IPS DF 6.9 (cell line): ENCODE measurements around the gene ACOT9.
A peak's percentile ranks its signal among the peaks of the same experiment; 100 is the strongest.
"Not testable (repeated sequence)": the region's sequence is repeated elsewhere in the genome, so short reads cannot be mapped to it uniquely, and the experiment has no call there.

Source experiments
- DNase-seq: peaks from one replicate; pipeline ENCODE4 v3.0.0-alpha.2; 2013; ENCODE audit warnings: low read depth, low spot score
- H3K27ac ChIP-seq: one replicate; pipeline ENCODE4 v1.5.1; 2013; ENCODE audit warnings: low read length, control low read depth
- H3K27me3 ChIP-seq: 2 replicates; pipeline ENCODE4 v1.6.1; 2013; ENCODE audit warnings: mild to moderate bottlenecking, low read length; ENCODE audit not compliant: control insufficient read depth, insufficient read depth
- H3K36me3 ChIP-seq: 2 replicates; pipeline ENCODE4 v1.6.1; 2013; ENCODE audit warnings: low read length; ENCODE audit not compliant: control insufficient read depth, insufficient read depth
- H3K4me1 ChIP-seq: 2 replicates; pipeline ENCODE4 v1.6.1; 2013; ENCODE audit warnings: low read length; ENCODE audit not compliant: control insufficient read depth, insufficient read depth
- H3K4me3 ChIP-seq: 2 replicates; pipeline ENCODE4 v1.5.1; 2013; ENCODE audit warnings: mild to moderate bottlenecking, low read length
- H3K9me3 ChIP-seq: 2 replicates; pipeline ENCODE4 v1.6.1; 2013; ENCODE audit warnings: low read length, inconsistent platforms; ENCODE audit not compliant: control insufficient read depth, insufficient read depth
- WGBS: extraction: QIAGEN DNeasy Blood & Tissue Kit; methylation state at CpG from one replicate; pipeline ENCODE4 v1.1.7; 2013; ENCODE audit warnings: mixed read lengths, missing lambda C conversion rate; ENCODE audit not compliant: insufficient read length, insufficient coverage; 5-methylcytosine and 5-hydroxymethylcytosine counted together

Gene ACOT9

DNA sequence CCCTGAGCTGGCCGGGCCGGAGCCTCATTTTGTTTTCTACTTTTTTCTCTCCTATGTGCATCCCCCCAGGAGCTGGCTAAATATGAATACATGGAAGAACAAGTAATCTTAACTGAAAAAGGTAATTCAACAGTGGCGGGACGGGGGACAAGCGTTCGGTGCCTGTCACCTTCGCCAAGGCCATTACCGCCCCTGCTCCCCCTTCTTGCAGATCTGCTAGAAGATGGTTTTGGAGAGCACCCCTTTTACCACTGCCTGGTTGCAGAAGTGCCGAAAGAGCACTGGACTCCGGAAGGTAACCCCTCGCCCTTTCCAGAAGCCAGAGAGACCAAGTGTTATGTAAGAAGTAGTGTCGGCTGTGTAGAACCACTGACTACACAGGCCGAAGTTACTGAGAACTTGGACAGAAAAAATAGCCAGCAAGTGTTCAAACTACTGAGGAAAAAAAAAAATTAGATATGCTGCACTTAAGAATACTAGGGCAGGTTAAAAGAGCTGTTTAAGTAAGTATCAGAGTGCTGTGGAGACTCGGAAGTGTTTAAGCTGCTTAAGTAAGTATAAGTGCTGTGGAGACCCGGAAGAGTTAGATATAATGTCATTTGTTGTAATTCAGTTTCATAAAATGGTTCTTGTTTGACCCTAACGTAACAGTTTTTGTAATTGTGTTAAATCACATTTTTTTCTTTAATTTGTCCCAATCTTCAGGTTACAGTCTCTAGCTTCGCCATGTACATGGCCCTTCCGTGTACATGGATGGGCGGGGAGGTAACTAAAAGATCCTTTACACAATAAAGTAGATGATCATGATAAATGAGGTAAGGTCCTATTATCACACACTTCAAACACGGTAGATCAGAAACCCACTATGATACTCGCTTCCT, 40.8 kb upstream of the ACOT9 start:
- H3K9me3 ChIP-seq = no peaks in the 10 kb centered on the region
- H3K36me3 ChIP-seq = no peaks in the 10 kb centered on the region
- no peaks in the 10 kb centered on the region for H3K4me1 ChIP-seq
- no peaks in the 10 kb centered on the region for H3K27me3 ChIP-seq
- no peak for DNase-seq
- no CpG with 5 or more reads among the region's 21 CpGs for WGBS
- peak overlapping the region; percentile 61; the same call in 1 of the 2 replicates for H3K4me3 ChIP-seq
- no peak overlapping the region for H3K27ac ChIP-seq

DNA sequence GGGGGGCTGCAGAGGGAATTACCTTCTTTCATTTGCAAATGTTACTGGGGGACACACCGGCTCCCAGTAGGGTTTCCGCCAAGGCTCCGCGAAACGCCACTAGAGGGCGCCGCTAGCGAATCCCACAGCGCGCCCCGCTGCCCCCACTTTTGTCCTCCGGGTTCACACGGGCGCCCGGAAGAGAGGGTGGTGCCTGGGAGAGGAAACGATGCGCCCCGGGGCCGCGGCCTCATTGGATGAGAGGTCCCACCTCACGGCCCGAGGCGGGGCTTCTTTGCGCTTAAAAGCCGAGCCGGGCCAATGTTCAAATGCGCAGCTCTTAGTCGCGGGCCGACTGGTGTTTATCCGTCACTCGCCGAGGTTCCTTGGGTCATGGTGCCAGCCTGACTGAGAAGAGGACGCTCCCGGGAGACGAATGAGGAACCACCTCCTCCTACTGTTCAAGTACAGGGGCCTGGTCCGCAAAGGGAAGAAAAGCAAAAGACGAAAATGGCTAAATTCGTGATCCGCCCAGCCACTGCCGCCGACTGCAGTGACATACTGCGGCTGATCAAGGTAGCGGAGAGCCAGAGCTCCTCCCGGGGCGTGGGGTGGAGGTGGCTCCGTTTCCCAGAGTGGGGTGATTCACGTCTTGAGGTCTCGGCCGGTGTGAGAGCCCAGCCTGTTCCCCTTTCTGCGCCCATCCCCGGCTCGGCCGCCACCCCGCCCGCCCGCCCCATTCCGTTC, 40.0 kb upstream of the ACOT9 start, which contains the start of gene SAT1:
TSS of gene SAT1 (plus strand) at position 311 of the 726 bp plus-strand sequence. CDS start at position 490, 179 bp downstream.
- Histone ChIP-seq H3K9me3 (no peaks in the 10 kb centered on the region), H3K36me3 (no peaks in the 10 kb centered on the region), H3K27ac (no peak within 1 kb of the TSS), H3K4me1 (no peaks in the 10 kb centered on the region), H3K27me3 (no peaks in the 10 kb centered on the region), H3K4me3 (peak within 1 kb of the TSS; percentile 61)
- WGBS = no CpG with 5 or more reads among the region's 58 CpGs
- DNase-seq = peak; percentile 48

DNA sequence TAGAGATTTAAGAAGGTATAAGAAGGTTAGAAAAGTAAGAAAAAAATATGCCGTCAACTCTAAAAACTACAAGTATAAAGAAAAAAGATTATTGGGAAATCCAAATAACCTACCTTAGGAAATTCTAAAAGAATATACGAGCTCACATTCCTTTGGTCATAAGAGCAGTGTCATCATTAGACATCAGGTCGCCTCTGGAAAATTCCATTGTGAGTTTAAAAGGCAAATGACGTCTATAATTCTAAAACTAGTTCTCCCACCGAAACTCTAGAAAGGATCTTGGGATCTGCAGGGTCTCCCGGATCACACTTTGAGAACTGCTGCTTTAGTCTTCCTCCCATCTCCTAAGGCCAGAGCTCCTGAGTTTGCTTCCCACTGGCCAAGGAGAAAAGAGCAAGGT, 39.4 kb upstream of the ACOT9 start:
- no peak for DNase-seq
- H3K27ac ChIP-seq = no peak overlapping the region

DNA sequence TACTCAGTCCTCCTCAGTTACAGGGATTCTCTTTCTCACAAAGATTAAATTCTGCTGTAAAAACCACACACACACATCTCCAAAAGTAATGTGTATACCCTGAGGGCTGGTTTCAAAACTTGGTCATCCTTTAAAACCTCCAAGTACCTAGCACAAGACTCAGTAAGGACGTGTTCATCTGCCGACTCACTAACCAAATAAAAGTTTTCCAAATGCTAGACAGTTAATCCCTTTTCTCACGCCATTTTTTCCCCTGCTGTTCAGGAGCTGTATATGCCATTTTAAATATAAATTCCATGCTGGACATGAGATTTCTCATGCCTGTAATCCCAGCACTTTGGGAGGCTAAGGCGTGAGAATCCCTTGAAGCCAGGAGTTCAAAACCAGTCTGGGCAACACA, 35.9 kb upstream of the ACOT9 start:
- Histone ChIP-seq H3K27ac (no peak overlapping the region), H3K4me1 (no peaks in the 10 kb centered on the region), H3K9me3 (no peaks in the 10 kb centered on the region), H3K4me3 (no peak overlapping the region), H3K36me3 (no peaks in the 10 kb centered on the region), H3K27me3 (no peaks in the 10 kb centered on the region)
- DNase-seq = no peak
- no CpG with 5 or more reads among the region's 4 CpGs for WGBS

More for the DNA sequence above, 39.4 kb upstream of the ACOT9 start:
- Histone ChIP-seq H3K9me3 (no peaks in the 10 kb centered on the region), H3K27me3 (no peaks in the 10 kb centered on the region), H3K4me3 (no peak overlapping the region), H3K4me1 (no peaks in the 10 kb centered on the region), H3K36me3 (no peaks in the 10 kb centered on the region)
- whole genome bisulfite sequencing = no CpG with 5 or more reads among the region's 6 CpGs

DNA sequence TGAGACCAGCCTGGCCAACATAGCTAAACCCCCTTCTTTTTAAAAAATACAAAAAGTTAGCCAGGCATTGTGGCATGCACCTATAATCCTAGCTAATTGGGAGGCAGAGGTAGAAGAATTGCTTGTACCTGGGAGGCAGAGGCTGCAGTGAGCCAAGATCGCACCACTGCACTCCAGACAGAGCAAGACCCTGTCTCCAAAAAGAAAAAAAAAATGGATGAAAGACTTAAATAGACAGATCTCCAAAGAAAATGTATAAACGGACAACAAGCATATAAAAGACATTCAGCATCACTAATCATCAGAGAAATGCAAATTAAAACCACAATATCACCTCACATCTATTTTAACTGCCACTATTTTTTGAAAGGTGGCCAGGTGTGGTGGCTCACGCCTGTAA, 33.3 kb upstream of the ACOT9 start:
- Histone ChIP-seq H3K36me3 (no peaks in the 10 kb centered on the region), H3K4me3 (no peak overlapping the region), H3K4me1 (no peaks in the 10 kb centered on the region), H3K27me3 (no peaks in the 10 kb centered on the region), H3K9me3 (no peaks in the 10 kb centered on the region), H3K27ac (no peak overlapping the region)
- WGBS = no CpG with 5 or more reads among the region's 3 CpGs
- no peak for DNase-seq

DNA sequence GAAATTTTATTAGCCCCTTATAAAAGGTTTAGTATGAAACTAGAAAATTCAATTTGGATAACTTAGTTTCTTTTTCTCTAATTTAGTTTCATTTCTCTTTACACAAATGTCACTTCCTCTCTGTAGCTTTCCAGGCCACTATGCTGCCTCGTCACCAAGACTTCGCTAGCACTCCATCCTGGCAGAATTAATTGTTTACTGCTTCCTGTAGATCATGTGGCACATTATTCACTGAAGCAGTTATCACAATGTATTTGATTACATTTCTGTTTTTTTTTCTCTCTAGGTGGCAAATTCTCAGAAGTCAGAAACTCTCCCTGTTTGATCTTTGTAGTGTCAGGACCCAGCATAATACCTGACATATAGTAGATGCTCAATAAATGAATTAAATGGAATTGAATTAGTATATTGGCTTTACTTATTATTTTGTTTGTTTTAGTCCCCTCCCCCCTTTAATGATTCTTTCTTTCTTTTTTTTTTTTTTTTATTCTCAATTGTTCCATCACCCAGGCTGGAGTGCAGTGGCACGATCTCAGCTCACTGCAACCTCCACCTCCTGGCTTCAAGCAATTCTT, 30.6 kb upstream of the ACOT9 start:
- no peak overlapping the region for H3K4me3 ChIP-seq
- no peaks in the 10 kb centered on the region for H3K27me3 ChIP-seq
- H3K36me3 ChIP-seq = no peaks in the 10 kb centered on the region
- no peak for DNase-seq
- no CpG with 5 or more reads among the region's 3 CpGs for WGBS
- H3K9me3 ChIP-seq = no peaks in the 10 kb centered on the region
- H3K4me1 ChIP-seq = no peaks in the 10 kb centered on the region
- no peak overlapping the region for H3K27ac ChIP-seq

DNA sequence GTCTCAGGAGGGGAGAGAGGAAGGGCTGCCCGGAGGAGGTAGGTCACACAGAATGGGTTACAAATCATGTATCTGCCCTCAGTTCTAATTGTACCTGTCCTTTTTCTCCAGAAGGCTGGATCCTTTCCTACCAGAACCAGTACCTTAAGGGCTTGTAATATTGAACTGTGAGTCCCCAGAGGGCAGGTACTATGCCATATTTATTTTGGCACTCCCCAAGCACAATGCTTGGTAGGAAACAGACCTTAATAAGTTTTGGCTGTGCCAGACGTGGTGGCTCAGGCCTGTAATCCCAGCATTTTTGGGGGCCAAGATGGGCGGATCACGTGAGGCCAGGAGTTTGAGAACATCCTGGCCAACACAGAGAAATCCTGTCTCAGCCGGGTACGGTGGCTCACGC, 28.0 kb upstream of the ACOT9 start:
- not testable (repeated sequence) for H3K27me3 ChIP-seq, DNase-seq, H3K4me1 ChIP-seq, H3K4me3 ChIP-seq, H3K9me3 ChIP-seq, H3K36me3 ChIP-seq, H3K27ac ChIP-seq
- WGBS = no CpG with 5 or more reads among the region's 7 CpGs

DNA sequence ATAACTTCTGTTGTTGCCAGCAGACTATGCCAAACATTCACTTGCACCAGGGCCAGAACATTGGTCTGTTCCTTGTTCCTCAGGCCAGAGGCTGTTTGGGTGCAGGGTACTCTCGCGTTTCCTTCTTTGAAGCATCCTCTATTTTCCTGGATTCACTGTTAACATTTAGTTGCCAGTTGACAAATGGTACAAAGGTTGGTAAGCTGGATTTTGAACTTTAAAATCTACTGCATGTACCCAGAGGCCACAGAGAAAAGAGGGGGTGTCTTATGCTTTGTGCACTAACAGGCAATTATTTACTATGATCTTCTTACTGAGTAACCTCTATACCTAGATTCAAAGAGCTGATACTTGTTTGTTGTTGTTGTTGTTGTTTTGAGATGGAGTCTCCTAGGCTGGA, 27.1 kb upstream of the ACOT9 start:
- Histone ChIP-seq H3K36me3 (no peaks in the 10 kb centered on the region), H3K4me1 (no peaks in the 10 kb centered on the region), H3K4me3 (no peak overlapping the region), H3K27ac (no peak overlapping the region), H3K9me3 (no peaks in the 10 kb centered on the region), H3K27me3 (no peaks in the 10 kb centered on the region)
- whole genome bisulfite sequencing = no CpG with 5 or more reads among the region's 2 CpGs
- DNase-seq = no peak

DNA sequence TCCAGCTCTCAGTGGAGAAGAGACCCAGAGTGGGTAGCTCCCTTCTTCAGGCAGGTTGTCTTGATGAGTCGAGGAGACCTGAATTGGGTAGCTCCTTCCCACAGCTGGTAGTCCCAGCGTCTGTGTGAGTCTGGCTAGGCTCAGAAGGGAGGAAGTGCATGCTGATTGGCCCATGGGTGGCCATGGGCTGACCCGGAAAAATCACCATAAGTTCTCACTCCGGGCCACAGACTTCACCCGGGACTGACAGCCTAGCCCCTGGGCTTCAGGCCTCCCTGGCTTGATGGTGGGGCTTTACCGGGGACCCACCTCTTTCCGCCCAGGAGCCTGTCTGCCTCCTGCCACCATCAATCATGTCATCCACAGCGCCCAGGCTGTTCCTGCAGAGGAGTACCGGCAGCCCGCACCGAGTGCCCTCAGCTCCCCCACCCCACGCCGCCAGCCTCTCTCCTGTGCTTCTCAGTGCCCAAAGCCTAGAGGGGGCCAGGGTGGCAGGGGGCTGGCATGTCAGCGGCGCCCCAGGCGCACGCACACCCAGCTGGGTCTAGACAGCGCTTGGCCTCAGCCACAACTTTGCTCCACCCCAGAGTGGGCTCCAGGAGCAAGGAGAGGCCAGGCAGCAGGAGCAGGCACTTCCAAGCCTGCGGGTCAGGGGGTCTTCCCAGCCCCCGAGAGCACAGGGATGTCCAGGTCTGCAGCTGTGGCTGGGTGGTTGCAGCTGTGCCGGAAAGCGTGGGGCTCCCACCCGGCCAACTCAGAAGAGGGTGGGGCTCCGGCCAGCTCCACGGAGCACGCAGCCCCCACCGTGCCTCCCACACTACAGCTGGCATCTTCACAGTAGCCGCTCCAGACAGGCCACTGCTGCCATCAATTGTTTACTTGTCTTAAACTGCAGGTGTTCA, 23.8 kb upstream of the ACOT9 start:
- WGBS = no CpG with 5 or more reads among the region's 28 CpGs
- H3K9me3 ChIP-seq = no peaks in the 10 kb centered on the region
- H3K27ac ChIP-seq = no peak overlapping the region
- no peaks in the 10 kb centered on the region for H3K4me1 ChIP-seq
- H3K4me3 ChIP-seq = no peak overlapping the region
- no peaks in the 10 kb centered on the region for H3K27me3 ChIP-seq
- H3K36me3 ChIP-seq = no peaks in the 10 kb centered on the region
- DNase-seq = no peak

DNA sequence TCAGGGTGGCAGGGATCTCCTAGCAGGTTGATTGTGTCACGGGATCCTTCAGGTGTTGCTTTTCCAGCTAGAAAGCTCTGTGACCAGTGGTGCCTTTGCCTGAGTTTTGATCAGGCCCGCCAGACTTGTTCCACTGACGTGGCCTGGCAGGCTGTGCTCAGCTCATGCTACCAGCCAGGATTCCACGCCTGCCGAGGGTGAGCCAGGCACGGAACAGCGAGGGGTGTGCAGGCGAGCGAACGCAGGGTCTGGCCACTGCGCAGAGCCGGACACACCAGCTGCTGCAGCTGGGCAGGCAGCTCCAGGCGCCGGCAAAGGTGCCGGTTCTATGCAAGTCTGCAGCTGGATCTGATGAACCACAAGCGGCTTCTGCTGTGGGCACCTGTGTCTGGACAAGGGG, 22.8 kb upstream of the ACOT9 start:
- WGBS = no CpG with 5 or more reads among the region's 16 CpGs
- Histone ChIP-seq H3K27me3 (no peaks in the 10 kb centered on the region), H3K4me1 (no peaks in the 10 kb centered on the region), H3K36me3 (no peaks in the 10 kb centered on the region), H3K27ac (no peak overlapping the region), H3K9me3 (no peaks in the 10 kb centered on the region), H3K4me3 (no peak overlapping the region)
- no peak for DNase-seq
